Immature natural killer cell (primary cell): ENCODE measurements around the gene LGI2. TPM values are rescaled to one million over a fixed set of nuclear protein-coding genes. Genes with fewer than 3 reads are reported as not detected.
"Not testable (repeated sequence)": the region's sequence is repeated elsewhere in the genome, so short reads cannot be mapped to it uniquely, and the experiment has no call there.

Experiments used
- DNase-seq, 3 donors: peaks; one replicate each; pipeline ENCODE4 v3.0.0; 2022; ENCODE audit warnings: mixed read lengths in 1 of 3
- H3K27ac Mint-ChIP-seq, 6 donors: one replicate each; pipeline ENCODE4 v1.8.0; 2020; ENCODE audit warnings: mixed read lengths in 6 of 6, mild to moderate bottlenecking in 5 of 6, inconsistent platforms in 4 of 6, moderate library complexity in 3 of 6
- H3K27me3 Mint-ChIP-seq, 3 donors: one replicate each; pipeline ENCODE4 v1.8.0; 2020 to 2021; ENCODE audit warnings: low read depth in 3 of 3, mild to moderate bottlenecking in 3 of 3, mixed read lengths in 3 of 3, moderate library complexity in 3 of 3, inconsistent platforms in 1 of 3
- H3K36me3 Mint-ChIP-seq, 3 donors: one replicate each; pipeline ENCODE4 v1.8.0; 2020; ENCODE audit warnings: mixed read lengths in 3 of 3, inconsistent platforms in 2 of 3, mild to moderate bottlenecking in 2 of 3
- H3K4me1 Mint-ChIP-seq, 2 donors: one replicate each; pipeline ENCODE4 v1.8.0; 2020; ENCODE audit warnings: inconsistent platforms in 2 of 2, mild to moderate bottlenecking in 2 of 2, mixed read lengths in 2 of 2, moderate library complexity in 1 of 2
- H3K4me3 Mint-ChIP-seq, 5 donors: one replicate each; pipeline ENCODE4 v1.8.0; 2020; ENCODE audit warnings: mild to moderate bottlenecking in 5 of 5, mixed read lengths in 5 of 5, inconsistent platforms in 3 of 5, moderate library complexity in 3 of 5
- H3K9me3 Mint-ChIP-seq, 6 donors: one replicate each; pipeline ENCODE4 v1.8.0; 2020; ENCODE audit warnings: mild to moderate bottlenecking in 6 of 6, mixed read lengths in 6 of 6, inconsistent platforms in 4 of 6, moderate library complexity in 3 of 6
- polyA plus RNA-seq, 3 donors: library from polyadenylated mRNA; unstranded; fragments of 300-500 nt; fragmentation: Illumina TruSeq; gene quantifications; one replicate each; pipeline ENCODE4 v1.2.3, GENCODE V29; 2021

The LGI2 gene
- polyA plus RNA-seq: not detected

GRCh38 chr4:25030277-25031076 lies at the start of gene LGI2:
Gene LGI2 (minus strand): TSS chr4:25030946. CDS start chr4:25030693, 253 bp downstream.
- Mint-ChIP-seq H3K27me3 (peaks cover 7 to 39% (median 22%) of the 10 kb centered on the region in 3 donors), H3K36me3 (no peaks in the 10 kb centered on the region), H3K4me3 (peak within 1 kb of the TSS in 4 of 5 donors; percentile 14 to 38 (median 34)), H3K27ac (no peak within 1 kb of the TSS), H3K9me3 (peaks cover 0 to 4% (median 2%) of the 10 kb centered on the region in 6 donors), H3K4me1 (peaks cover 0 to 3% of the 10 kb centered on the region in 2 donors)
- DNase-seq: peak in 2 of 3 donors; percentile 10 to 14

- H3K4me1 Mint-ChIP-seq: no peaks in the 10 kb centered on the region
- peaks cover 0 to 6% (median 0%) of the 10 kb centered on the region in 6 donors for H3K9me3 Mint-ChIP-seq
These were observed 47.8 kb upstream of the LGI2 start for GRCh38 chr4:25078523-25078922.

GRCh38 chr4:25076625-25077398 lies 46.1 kb upstream of the LGI2 start:
- no peak for DNase-seq
- Mint-ChIP-seq H3K4me3 (no peak overlapping the region), H3K36me3 (no peaks in the 10 kb centered on the region), H3K27me3 (peaks cover 2 to 4% (median 3%) of the 10 kb centered on the region in 3 donors), H3K27ac (no peak overlapping the region), H3K9me3 (peaks cover 0 to 4% (median 0%) of the 10 kb centered on the region in 6 donors), H3K4me1 (no peaks in the 10 kb centered on the region)

More at GRCh38 chr4:25078523-25078922, 47.8 kb upstream of the LGI2 start:
- Mint-ChIP-seq H3K27me3 (peaks cover 1 to 7% (median 2%) of the 10 kb centered on the region in 3 donors), H3K27ac (no peak overlapping the region), H3K4me3 (no peak overlapping the region), H3K36me3 (no peaks in the 10 kb centered on the region)
- DNase-seq: no peak

GRCh38 chr4:25075851-25076250 lies 45.1 kb upstream of the LGI2 start:
- H3K27me3 Mint-ChIP-seq: peaks cover under 1 to 3% (median 2%) of the 10 kb centered on the region in 3 donors
- no peak overlapping the region for H3K4me3 Mint-ChIP-seq
- no peaks in the 10 kb centered on the region for H3K4me1 Mint-ChIP-seq
- DNase-seq: no peak
- no peak overlapping the region for H3K27ac Mint-ChIP-seq
- H3K9me3 Mint-ChIP-seq: peaks cover 0 to 7% (median 0%) of the 10 kb centered on the region in 6 donors
- no peaks in the 10 kb centered on the region for H3K36me3 Mint-ChIP-seq

GRCh38 chr4:25075129-25075528 lies 44.4 kb upstream of the LGI2 start:
- Mint-ChIP-seq H3K36me3 (no peaks in the 10 kb centered on the region), H3K4me1 (no peaks in the 10 kb centered on the region), H3K27me3 (peaks cover 2 to 5% (median 2%) of the 10 kb centered on the region in 3 donors), H3K4me3 (no peak overlapping the region), H3K9me3 (peaks cover 0 to 7% (median 0%) of the 10 kb centered on the region in 6 donors), H3K27ac (no peak overlapping the region)
- DNase-seq: no peak

- Mint-ChIP-seq H3K36me3 (no peaks in the 10 kb centered on the region), H3K27ac (no peak overlapping the region)
These were observed 39.8 kb upstream of the LGI2 start for GRCh38 chr4:25070545-25070944.

GRCh38 chr4:25069014-25069413 lies 38.3 kb upstream of the LGI2 start:
- Mint-ChIP-seq H3K36me3 (no peaks in the 10 kb centered on the region), H3K27ac (no peak overlapping the region), H3K4me3 (no peak overlapping the region), H3K27me3 (peaks cover 5 to 10% (median 7%) of the 10 kb centered on the region in 3 donors), H3K4me1 (no peaks in the 10 kb centered on the region), H3K9me3 (peaks cover 0 to 6% (median 0%) of the 10 kb centered on the region in 6 donors)
- no peak for DNase-seq

More at GRCh38 chr4:25070545-25070944, 39.8 kb upstream of the LGI2 start:
- Mint-ChIP-seq H3K4me3 (no peak overlapping the region), H3K27me3 (peaks cover 5 to 8% (median 5%) of the 10 kb centered on the region in 3 donors), H3K4me1 (no peaks in the 10 kb centered on the region), H3K9me3 (peaks cover 0 to 6% (median 0%) of the 10 kb centered on the region in 6 donors)
- no peak for DNase-seq

- no peak for DNase-seq
- Mint-ChIP-seq H3K4me3 (no peak overlapping the region), H3K27ac (no peak overlapping the region), H3K36me3 (no peaks in the 10 kb centered on the region), H3K4me1 (no peaks in the 10 kb centered on the region), H3K9me3 (peaks cover 0 to 6% (median 0%) of the 10 kb centered on the region in 6 donors), H3K27me3 (peaks cover 5 to 9% (median 7%) of the 10 kb centered on the region in 3 donors)
These were observed 37.6 kb upstream of the LGI2 start for GRCh38 chr4:25068386-25068785.

- no peak for DNase-seq
- Mint-ChIP-seq H3K27me3 (peaks cover 7 to 9% (median 9%) of the 10 kb centered on the region in 3 donors), H3K4me1 (no peaks in the 10 kb centered on the region)
These were observed 35.3 kb upstream of the LGI2 start for GRCh38 chr4:25065932-25066590.

GRCh38 chr4:25065431-25065858 lies 34.7 kb upstream of the LGI2 start:
- Mint-ChIP-seq H3K9me3 (peaks cover 0 to 6% (median 0%) of the 10 kb centered on the region in 6 donors), H3K36me3 (no peaks in the 10 kb centered on the region), H3K4me3 (no peak overlapping the region), H3K4me1 (no peaks in the 10 kb centered on the region), H3K27me3 (peaks cover 5 to 9% (median 7%) of the 10 kb centered on the region in 3 donors), H3K27ac (no peak overlapping the region)
- no peak for DNase-seq

More at GRCh38 chr4:25065932-25066590, 35.3 kb upstream of the LGI2 start:
- H3K27ac Mint-ChIP-seq: no peak overlapping the region
- H3K9me3 Mint-ChIP-seq: peaks cover 0 to 6% (median 0%) of the 10 kb centered on the region in 6 donors
- H3K36me3 Mint-ChIP-seq: no peaks in the 10 kb centered on the region
- H3K4me3 Mint-ChIP-seq: no peak overlapping the region

GRCh38 chr4:25064447-25064846 lies 33.7 kb upstream of the LGI2 start:
- H3K9me3 Mint-ChIP-seq, H3K27ac Mint-ChIP-seq, H3K27me3 Mint-ChIP-seq, DNase-seq, H3K36me3 Mint-ChIP-seq, H3K4me1 Mint-ChIP-seq, H3K4me3 Mint-ChIP-seq: not testable (repeated sequence)

- Mint-ChIP-seq H3K4me3 (no peak overlapping the region), H3K4me1 (no peaks in the 10 kb centered on the region), H3K36me3 (no peaks in the 10 kb centered on the region), H3K27me3 (peaks cover 3 to 5% (median 5%) of the 10 kb centered on the region in 3 donors), H3K27ac (no peak overlapping the region), H3K9me3 (peaks cover 0 to 6% (median 0%) of the 10 kb centered on the region in 6 donors)
- no peak for DNase-seq
These were observed 32.4 kb upstream of the LGI2 start for GRCh38 chr4:25063116-25063515.

GRCh38 chr4:25062098-25062497 lies 31.4 kb upstream of the LGI2 start:
- Mint-ChIP-seq H3K4me3 (no peak overlapping the region), H3K27ac (no peak overlapping the region), H3K27me3 (peaks cover 5 to 7% (median 5%) of the 10 kb centered on the region in 3 donors), H3K36me3 (no peaks in the 10 kb centered on the region), H3K9me3 (peaks cover 0 to 6% (median 0%) of the 10 kb centered on the region in 6 donors), H3K4me1 (no peaks in the 10 kb centered on the region)
- DNase-seq: no peak
